KMS-11 (cell line): Measurements from ENCODE around the gene ANTKMT.

Experiments
- H2AFZ ChIP-seq: fragments of 200-600 bp; sonication (generic); 2 replicates; pipeline ENCODE4 v1.6.1; 2016; ENCODE audit warnings: antibody characterized with exemption, mixed run types, low read depth
- H3K27ac ChIP-seq: fragments of 200-600 bp; sonication (generic); 2 replicates; pipeline ENCODE4 v1.6.1; 2016; ENCODE audit warnings: mild to moderate bottlenecking, mixed run types
- H3K27me3 ChIP-seq: fragments of 200-600 bp; sonication (generic); 2 replicates; pipeline ENCODE4 v1.6.1; 2017; ENCODE audit warnings: mild to moderate bottlenecking, low read depth, mixed run types, moderate library complexity; ENCODE audit not compliant: insufficient read depth
- H3K36me3 ChIP-seq: fragments of 200-600 bp; sonication (generic); 2 replicates; pipeline ENCODE4 v1.6.1; 2017; ENCODE audit warnings: mild to moderate bottlenecking, mixed run types; ENCODE audit not compliant: insufficient read depth
- H3K4me1 ChIP-seq: fragments of 200-600 bp; sonication (generic); 2 replicates; pipeline ENCODE4 v1.6.1; 2016; ENCODE audit warnings: mild to moderate bottlenecking, low read depth, mixed run types; ENCODE audit not compliant: poor library complexity, severe bottlenecking
- H3K4me2 ChIP-seq: fragments of 200-600 bp; sonication (generic); 2 replicates; pipeline ENCODE4 v1.7.0; 2016; ENCODE audit warnings: mild to moderate bottlenecking, mixed run types
- H3K4me3 ChIP-seq: fragments of 200-600 bp; sonication (generic); IDR thresholded peaks from 2 replicates; pipeline ENCODE4 v1.6.1; 2017; ENCODE audit warnings: low read depth, low read length, mixed read lengths; ENCODE audit not compliant: insufficient read depth
- H3K79me2 ChIP-seq: fragments of 200-600 bp; sonication (generic); 2 replicates; pipeline ENCODE4 v1.6.1; 2016; ENCODE audit warnings: low read depth, mixed run types; ENCODE audit not compliant: insufficient read depth
- H3K9ac ChIP-seq: fragments of 200-600 bp; sonication (generic); 2 replicates; pipeline ENCODE4 v1.6.1; 2016; ENCODE audit warnings: mild to moderate bottlenecking, mixed run types
- H4K20me1 ChIP-seq: fragments of 200-600 bp; sonication (generic); 2 replicates; pipeline ENCODE4 v1.6.1; 2016; ENCODE audit warnings: mild to moderate bottlenecking, mixed run types; ENCODE audit not compliant: insufficient read depth
- TF ChIP-seq, protein P1 (sequence below): fragments of 200-600 bp; sonication (generic); conservative IDR thresholded peaks from 2 replicates; pipeline ENCODE4 v1.6.1; 2017; ENCODE audit warnings: low read depth, mild to moderate bottlenecking, antibody characterized with exemption, low read length, moderate library complexity, mixed read lengths

The ANTKMT gene

DNA sequence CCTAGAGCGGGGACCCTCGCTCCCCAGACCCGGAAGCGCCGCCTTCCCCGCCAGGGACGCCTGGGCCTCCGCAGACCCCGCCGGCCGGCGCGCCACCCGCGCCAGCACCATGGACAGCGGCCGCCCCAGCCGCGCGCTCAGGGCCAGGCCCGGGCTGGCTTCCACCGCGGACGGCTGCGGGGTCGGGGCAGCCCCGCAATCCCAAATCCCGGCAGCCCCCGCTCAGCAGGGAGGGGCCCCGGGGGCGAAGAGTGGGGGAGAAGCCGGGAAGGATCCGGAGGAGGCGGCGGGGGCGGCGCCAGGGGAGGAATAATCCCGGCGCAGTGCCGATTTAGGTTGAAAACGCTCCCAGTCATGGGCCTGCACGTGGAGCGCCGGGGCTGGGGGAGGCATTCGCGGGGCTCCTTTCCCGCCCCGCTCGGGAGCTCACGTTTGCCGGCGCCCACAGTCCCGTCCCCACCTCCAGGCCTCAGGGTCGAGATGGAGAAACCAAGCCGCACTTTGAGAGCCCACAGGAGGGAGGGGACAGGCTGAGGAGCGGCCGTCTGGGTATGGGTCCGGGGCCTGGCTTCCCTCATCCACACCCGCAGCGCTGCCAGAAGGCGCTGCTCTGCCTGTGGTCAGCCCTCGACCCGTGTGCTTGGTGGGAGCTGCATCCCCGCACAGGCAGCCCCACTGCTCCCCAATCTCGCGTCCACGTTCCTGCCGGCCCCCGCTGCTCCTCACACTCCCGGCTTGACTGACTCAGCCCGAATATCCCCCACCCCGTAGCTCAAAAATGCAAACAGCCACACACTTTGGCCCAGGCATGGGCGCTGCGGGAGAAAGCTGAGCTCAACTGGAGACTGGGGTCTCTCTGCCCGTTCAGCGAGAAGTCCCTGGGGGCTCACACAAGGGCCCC lies 20.0 kb upstream of the ANTKMT start:
- Histone ChIP-seq H3K4me2 (no peak overlapping the region), H3K9ac (no peak overlapping the region), H3K36me3 (no peaks in the 10 kb centered on the region), H3K4me1 (peaks cover 5% of the 10 kb centered on the region), H4K20me1 (no peaks in the 10 kb centered on the region), H3K79me2 (no peaks in the 10 kb centered on the region), H3K27ac (no peak overlapping the region), H2AFZ (no peak overlapping the region), H3K4me3 (no peak overlapping the region), H3K27me3 (peaks cover 80% of the 10 kb centered on the region)
- TF ChIP-seq, protein P1, sequence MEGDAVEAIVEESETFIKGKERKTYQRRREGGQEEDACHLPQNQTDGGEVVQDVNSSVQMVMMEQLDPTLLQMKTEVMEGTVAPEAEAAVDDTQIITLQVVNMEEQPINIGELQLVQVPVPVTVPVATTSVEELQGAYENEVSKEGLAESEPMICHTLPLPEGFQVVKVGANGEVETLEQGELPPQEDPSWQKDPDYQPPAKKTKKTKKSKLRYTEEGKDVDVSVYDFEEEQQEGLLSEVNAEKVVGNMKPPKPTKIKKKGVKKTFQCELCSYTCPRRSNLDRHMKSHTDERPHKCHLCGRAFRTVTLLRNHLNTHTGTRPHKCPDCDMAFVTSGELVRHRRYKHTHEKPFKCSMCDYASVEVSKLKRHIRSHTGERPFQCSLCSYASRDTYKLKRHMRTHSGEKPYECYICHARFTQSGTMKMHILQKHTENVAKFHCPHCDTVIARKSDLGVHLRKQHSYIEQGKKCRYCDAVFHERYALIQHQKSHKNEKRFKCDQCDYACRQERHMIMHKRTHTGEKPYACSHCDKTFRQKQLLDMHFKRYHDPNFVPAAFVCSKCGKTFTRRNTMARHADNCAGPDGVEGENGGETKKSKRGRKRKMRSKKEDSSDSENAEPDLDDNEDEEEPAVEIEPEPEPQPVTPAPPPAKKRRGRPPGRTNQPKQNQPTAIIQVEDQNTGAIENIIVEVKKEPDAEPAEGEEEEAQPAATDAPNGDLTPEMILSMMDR = no peak

DNA sequence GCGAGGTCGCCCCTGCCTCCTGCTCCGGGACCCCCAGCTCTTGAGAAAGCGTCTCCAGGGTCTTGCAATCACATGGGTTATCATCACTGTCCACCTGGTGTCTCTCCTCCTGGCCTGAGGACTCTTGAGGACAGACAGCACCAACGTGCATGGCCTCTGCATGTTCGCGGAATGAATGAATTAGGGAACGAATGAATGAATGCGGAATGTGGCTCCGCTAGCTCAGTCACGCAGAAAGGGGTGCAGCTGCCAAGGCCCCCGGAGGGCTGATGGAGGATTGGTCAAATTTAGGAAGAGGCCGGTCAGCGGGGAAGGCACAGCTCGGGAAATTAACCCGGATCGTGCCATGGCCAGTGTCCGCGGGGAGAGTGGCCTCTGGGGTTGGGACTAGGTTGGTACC lies 18.6 kb upstream of the ANTKMT start:
- TF ChIP-seq, protein P1 = no peak
- no peak overlapping the region for H2AFZ ChIP-seq
- no peak overlapping the region for H3K27ac ChIP-seq
- no peaks in the 10 kb centered on the region for H3K36me3 ChIP-seq
- H4K20me1 ChIP-seq = no peaks in the 10 kb centered on the region
- H3K27me3 ChIP-seq = peaks cover 91% of the 10 kb centered on the region
- H3K4me2 ChIP-seq = no peak overlapping the region
- no peaks in the 10 kb centered on the region for H3K79me2 ChIP-seq
- H3K9ac ChIP-seq = no peak overlapping the region
- H3K4me3 ChIP-seq = no peak overlapping the region
- no peaks in the 10 kb centered on the region for H3K4me1 ChIP-seq

DNA sequence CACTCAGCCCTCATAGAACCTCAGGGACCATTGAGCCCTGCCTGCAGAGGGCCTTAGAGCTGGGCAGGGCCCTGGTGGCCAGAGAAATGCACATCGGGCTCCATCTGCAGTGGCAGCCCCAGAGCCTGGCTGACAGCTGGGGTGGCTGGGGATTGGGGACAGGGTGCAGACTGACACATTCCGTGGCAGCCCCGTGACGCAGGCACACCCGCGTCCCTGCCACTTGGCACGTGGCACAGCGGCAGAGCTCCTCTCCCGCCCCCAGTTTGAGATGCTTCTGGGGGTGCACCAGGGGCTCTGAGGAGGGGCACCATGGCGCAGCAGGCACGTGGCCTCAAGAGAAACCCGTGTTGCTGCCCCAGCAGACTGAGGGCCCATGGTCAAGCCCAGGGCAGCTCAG lies 17.5 kb upstream of the ANTKMT start:
- no peak overlapping the region for H3K27ac ChIP-seq
- H4K20me1 ChIP-seq = no peaks in the 10 kb centered on the region

DNA sequence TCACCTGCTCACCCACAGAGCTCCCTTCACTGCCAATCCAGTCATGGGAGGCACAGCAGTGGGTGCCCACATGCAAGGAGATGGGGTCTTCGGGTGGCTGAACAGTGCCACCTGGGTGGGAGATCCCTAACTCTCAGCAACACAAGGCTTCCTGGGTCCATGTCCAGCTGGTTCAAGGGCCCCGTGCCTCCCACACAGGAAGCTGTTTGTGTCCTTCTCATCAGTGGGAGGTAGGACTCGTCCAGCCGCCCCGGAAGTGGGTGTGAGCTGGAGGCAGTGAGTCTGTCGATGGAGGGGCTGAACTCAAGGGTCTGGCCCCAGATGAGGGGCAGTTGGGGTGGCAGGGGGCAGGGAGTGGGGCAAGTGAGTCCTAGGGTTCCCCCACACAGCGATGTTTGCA lies 16.9 kb upstream of the ANTKMT start:
- Histone ChIP-seq H3K27me3 (peaks cover 88% of the 10 kb centered on the region), H2AFZ (no peak overlapping the region), H3K9ac (no peak overlapping the region), H4K20me1 (no peaks in the 10 kb centered on the region), H3K27ac (no peak overlapping the region), H3K4me2 (no peak overlapping the region), H3K4me3 (no peak overlapping the region), H3K4me1 (no peaks in the 10 kb centered on the region), H3K36me3 (no peaks in the 10 kb centered on the region), H3K79me2 (no peaks in the 10 kb centered on the region)
- TF ChIP-seq, protein P1 = no peak

More for the DNA sequence above, 17.5 kb upstream of the ANTKMT start:
- Histone ChIP-seq H3K4me3 (no peak overlapping the region), H3K36me3 (no peaks in the 10 kb centered on the region), H3K27me3 (peaks cover 88% of the 10 kb centered on the region), H3K4me2 (no peak overlapping the region), H3K4me1 (no peaks in the 10 kb centered on the region), H3K79me2 (no peaks in the 10 kb centered on the region), H2AFZ (no peak overlapping the region), H3K9ac (no peak overlapping the region)
- TF ChIP-seq, protein P1 = no peak
